GM12801 (cell line): ENCODE data around the gene ABITRAM.

ENCODE experiments used
- TF ChIP-seq, protein P1 (sequence below): IDR thresholded peaks from one replicate; pipeline ENCODE4 v1.5.1; 2011; ENCODE audit warnings: control low read depth; ENCODE audit not compliant: insufficient read length; ENCODE audit errors: extremely low read depth

ABITRAM gene

DNA sequence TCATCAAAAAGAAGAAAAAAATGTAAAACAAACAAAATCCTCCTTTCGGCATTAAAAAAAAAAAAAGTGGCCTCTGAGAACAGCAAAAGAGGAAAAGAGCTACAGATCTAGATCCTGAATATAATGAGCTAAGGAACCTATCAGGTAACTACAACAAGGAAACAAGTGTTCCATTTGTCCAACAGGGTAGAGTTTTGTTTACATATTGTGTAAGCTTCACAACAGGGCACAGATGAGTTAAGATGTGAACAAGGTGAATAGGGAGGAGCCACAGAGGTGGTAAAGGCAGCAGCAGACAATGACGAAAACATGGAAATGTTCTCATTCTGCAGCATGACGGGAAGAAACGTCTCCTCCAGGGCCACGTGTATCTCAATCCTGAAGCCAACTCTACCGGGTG is 14.7 kb upstream of the ABITRAM start:
- TF ChIP-seq, protein P1, sequence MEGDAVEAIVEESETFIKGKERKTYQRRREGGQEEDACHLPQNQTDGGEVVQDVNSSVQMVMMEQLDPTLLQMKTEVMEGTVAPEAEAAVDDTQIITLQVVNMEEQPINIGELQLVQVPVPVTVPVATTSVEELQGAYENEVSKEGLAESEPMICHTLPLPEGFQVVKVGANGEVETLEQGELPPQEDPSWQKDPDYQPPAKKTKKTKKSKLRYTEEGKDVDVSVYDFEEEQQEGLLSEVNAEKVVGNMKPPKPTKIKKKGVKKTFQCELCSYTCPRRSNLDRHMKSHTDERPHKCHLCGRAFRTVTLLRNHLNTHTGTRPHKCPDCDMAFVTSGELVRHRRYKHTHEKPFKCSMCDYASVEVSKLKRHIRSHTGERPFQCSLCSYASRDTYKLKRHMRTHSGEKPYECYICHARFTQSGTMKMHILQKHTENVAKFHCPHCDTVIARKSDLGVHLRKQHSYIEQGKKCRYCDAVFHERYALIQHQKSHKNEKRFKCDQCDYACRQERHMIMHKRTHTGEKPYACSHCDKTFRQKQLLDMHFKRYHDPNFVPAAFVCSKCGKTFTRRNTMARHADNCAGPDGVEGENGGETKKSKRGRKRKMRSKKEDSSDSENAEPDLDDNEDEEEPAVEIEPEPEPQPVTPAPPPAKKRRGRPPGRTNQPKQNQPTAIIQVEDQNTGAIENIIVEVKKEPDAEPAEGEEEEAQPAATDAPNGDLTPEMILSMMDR = no peak

DNA sequence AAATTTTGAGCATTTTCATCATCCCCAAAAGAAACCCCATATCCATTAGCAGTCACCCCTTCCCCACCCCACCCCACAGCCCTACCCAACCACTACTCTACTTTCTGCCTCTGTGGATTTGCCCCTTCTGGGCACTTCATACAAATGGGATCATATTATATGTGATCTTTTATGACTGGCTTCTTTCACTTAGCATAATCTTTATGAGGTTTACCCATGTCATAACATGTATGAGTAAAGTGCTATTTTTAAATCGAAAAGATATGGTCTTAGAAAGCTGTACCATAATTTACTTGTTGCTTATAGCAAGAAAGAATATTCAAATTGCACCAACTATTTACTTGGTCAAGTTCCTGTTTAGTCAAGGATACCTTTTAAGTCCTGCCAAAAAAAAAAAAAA is 13.0 kb upstream of the ABITRAM start:
- TF ChIP-seq, protein P1 = no peak

DNA sequence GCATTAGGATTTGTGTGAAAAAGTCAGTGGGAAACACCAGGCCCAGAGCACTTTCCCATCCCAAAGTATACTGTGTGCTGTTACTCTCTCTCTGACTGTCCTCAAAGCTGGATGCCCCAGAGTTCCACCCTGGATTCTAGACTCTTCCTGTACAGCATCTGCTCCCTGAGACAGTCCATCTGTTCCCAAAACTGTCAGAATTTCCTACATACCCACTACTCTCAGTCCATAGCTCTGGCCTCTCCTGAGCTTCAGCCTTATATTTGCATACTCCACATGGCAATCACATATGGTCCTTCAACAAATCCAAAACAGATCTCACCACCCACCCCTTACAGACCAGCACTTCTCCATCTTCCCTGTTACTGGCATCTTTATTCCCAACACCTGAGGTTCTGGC is 9.7 kb upstream of the ABITRAM start:
- TF ChIP-seq, protein P1 = no peak

DNA sequence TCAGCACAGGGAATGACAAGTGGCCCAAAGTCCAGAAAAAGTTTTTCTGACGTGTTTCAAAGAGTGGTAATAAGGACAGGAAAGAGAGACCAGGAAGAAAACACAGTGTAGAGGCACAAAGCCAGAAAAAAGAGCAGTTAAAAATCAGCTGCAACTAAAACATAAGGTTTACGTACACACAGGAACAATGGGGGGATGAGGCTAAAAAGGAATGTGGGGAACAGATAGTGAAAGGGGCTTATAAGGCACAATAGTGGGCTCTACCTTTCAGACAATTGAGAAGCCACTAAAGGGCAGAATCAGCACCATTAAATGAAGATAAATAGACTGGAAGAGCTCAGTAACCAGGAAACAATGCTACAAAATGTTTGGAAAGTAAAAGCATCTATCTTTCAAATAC is 5.8 kb upstream of the ABITRAM start:
- TF ChIP-seq, protein P1 = no peak

DNA sequence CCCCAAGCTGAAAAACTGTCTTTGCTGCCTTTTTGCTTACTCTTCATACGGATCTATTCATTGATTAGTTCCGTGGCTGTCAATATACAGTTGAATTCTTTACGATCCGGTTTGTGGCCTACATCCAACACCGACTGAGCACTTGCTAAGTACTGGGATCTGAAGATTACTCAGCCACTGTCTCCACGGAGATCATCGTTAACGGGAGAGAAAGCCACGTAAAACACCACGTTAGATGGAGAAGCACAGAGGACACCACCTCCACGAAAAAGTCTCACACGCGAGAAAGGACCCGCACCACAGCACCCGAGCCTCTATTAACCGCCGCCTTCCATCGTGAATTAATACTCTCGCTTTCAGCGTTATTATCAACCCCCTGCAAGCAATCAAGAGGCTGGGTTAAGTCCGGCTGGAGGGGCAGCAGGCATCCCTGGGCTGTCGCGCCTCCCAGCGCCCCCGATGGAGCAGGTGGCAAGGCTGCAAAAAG is 926 bp upstream of the ABITRAM start:
- TF ChIP-seq, protein P1 = no peak

DNA sequence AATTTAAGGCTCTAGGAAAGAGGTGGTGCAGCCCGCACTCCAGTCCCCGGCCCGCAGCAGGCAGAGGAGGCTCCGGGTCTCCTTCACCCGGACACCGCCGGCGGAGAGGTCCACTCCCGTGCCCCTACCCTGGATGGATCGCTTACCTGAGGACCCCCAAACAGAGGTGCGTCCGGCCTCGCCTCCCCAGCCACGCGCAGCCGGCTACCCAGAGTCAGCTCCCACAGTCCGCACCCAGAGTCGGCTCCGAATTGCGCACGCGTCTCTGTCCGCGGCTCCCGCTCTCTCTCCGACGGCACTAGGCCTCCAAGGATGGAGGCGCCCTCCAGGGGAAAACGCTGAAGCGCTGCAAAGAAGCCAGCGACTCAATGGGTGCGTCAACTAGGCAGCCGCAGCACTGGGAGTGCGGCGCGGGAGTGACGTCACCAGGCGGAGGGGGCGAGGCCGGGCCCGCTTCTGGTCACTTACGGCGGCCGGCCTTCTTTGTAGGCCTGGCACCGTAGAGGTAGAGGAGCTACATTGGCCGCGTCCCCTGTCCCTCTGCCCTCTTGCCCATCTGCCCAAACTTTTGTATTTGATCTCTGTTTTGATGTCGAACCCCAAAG is 380 bp upstream of the ABITRAM start, which contains the start of gene ELP1:
TSS of gene ELP1 (minus strand) at position 407 of the 605 bp plus-strand sequence. CDS start 2,978 bp downstream, outside the sequence.
- TF ChIP-seq, protein P1 = no peak

DNA sequence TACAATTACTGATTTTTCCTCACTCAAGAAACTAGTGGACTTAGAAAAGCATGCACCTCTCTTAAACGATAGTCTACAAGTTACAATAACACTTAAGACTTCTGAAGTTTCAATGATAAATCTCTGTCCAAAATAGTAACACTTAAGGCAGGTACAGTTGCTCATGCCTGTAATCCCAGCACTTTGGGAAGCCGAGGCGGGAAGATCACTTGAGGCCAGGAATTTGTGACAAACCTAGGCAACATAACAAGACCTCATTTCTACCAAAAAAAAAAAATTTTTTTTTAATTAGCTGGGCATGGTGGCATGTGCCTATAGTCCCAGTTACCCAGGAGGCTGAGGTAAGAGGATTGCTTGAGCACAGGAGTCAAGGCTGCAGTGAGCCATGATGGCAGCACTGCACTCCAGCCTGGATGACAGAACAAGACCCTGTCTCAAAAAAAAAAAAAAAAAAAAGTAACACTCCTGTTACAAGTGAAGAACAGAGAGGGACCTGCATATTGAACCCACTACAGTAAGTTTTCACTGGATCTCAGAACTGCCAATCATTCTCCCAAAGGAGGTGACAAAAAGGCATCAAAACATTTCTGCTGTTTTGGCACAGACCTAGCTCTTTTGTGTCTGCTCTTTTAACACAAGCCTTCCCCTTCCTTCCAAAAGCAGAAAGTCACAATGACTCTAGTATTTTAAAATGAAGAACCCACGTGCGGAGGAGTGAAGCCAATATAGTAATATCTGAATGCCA is 3.5 kb downstream of the ABITRAM start:
- TF ChIP-seq, protein P1 = no peak
